SK-N-SH (cell line): ENCODE measurements around the gene VSTM2A. TPM values are rescaled to one million over a fixed set of nuclear protein-coding genes. Genes with fewer than 3 reads are reported as not detected.
"Not testable (repeated sequence)": the region's sequence is repeated elsewhere in the genome, so short reads cannot be mapped to it uniquely, and the experiment has no call there.

ENCODE experiments used
- CTCF ChIA-PET: fragments of 300-600, 350-600 bp; formaldehyde crosslinking; extraction: SDS; loops from one replicate; lab custom pipeline; 2021; lab: Yijun Ruan, JAX
- POLR2A ChIA-PET: fragments of 350-600 bp; sonication (Branson Sonifier 250); formaldehyde crosslinking; extraction: SDS; loops from one replicate; lab custom pipeline; 2020; ENCODE audit warnings: antibody characterized with exemption, inconsistent platforms; lab: Yijun Ruan, JAX
- DNase-seq: peaks from one replicate; pipeline ENCODE4 v3.0.0; 2012
- H2AFZ ChIP-seq: fragments of 200-600 bp; sonication (generic); 2 replicates; pipeline ENCODE4 v1.8.1; 2016; ENCODE audit warnings: antibody characterized with exemption, mild to moderate bottlenecking, low read depth
- H3F3A ChIP-seq: fragments of 200-600 bp; sonication (generic); replicated peaks from 2 replicates; pipeline ENCODE3; 2016; ENCODE audit warnings: antibody characterized with exemption, mild to moderate bottlenecking; ENCODE audit not compliant: insufficient read depth
- H3K27ac ChIP-seq, 2 experiments: fragments of 200-500 bp in 1 of 2; fragments of 200-600 bp in 1 of 2; sonication (Bioruptor generic) in 1 of 2; sonication (generic), shearing (Covaris generic) in 1 of 2; 2 replicates each; pipeline versions ENCODE4 v1.5.1 to v1.6.1; 2014 to 2016; ENCODE audit warnings: low read depth in 2 of 2, inconsistent platforms in 1 of 2, low read length in 1 of 2, mild to moderate bottlenecking in 1 of 2, mixed read lengths in 1 of 2
- H3K27me3 ChIP-seq: fragments of 200-600 bp; sonication (generic), shearing (Covaris generic); 2 replicates; pipeline ENCODE4 v1.6.1; 2016; ENCODE audit warnings: mixed run types; ENCODE audit not compliant: insufficient read depth
- H3K36me3 ChIP-seq, 2 experiments: fragments of 200-500 bp in 1 of 2; fragments of 200-600 bp in 1 of 2; sonication (Bioruptor generic) in 1 of 2; sonication (generic) in 1 of 2; replicated peaks in 1 of 2; 2 replicates each; pipeline versions ENCODE3 to v1.5.1; 2014 to 2016; ENCODE audit warnings: low read length in 1 of 2, mild to moderate bottlenecking in 1 of 2; ENCODE audit not compliant: insufficient read depth in 2 of 2, control insufficient read depth in 1 of 2
- H3K4me1 ChIP-seq, 2 experiments: fragments of 200-500 bp in 1 of 2; fragments of 200-600 bp in 1 of 2; sonication (Bioruptor generic) in 1 of 2; sonication (generic), shearing (Covaris generic) in 1 of 2; 2 replicates each; pipeline versions ENCODE4 v1.5.1 to v1.6.1; 2014 to 2016; ENCODE audit warnings: low read depth in 1 of 2, low read length in 1 of 2, mixed run types in 1 of 2; ENCODE audit not compliant: insufficient read depth in 2 of 2, control insufficient read depth in 1 of 2
- H3K4me2 ChIP-seq: fragments of 200-600 bp; sonication (generic), shearing (Covaris generic); 2 replicates; pipeline ENCODE4 v1.6.1; 2017; ENCODE audit warnings: mixed run types
- H3K4me3 ChIP-seq, 2 experiments: fragments of 200-500 bp in 1 of 2; fragments of 200-600 bp in 1 of 2; sonication (Bioruptor generic) in 1 of 2; sonication (generic), shearing (Covaris generic) in 1 of 2; 2 replicates each; pipeline versions ENCODE4 v1.5.1 to v1.8.1; 2014 to 2016; ENCODE audit warnings: low read depth in 2 of 2, inconsistent platforms in 1 of 2, low read length in 1 of 2, mild to moderate bottlenecking in 1 of 2, mixed read lengths in 1 of 2, moderate library complexity in 1 of 2
- H3K79me2 ChIP-seq: fragments of 200-600 bp; sonication (generic); 2 replicates; pipeline ENCODE4 v1.8.1; 2017; ENCODE audit warnings: mild to moderate bottlenecking; ENCODE audit not compliant: insufficient read depth
- H3K9ac ChIP-seq: fragments of 200-600 bp; sonication (generic); 2 replicates; pipeline ENCODE4 v1.6.1; 2017; ENCODE audit warnings: mixed run types
- H3K9me2 ChIP-seq: fragments of 200-600 bp; sonication (generic); 2 replicates; pipeline ENCODE4 v1.6.1; 2017; ENCODE audit warnings: mixed run types
- H3K9me3 ChIP-seq: fragments of 200-600 bp; sonication (generic); 2 replicates; pipeline ENCODE4 v1.6.1; 2017; ENCODE audit warnings: mixed run types, mild to moderate bottlenecking, moderate library complexity
- H4K20me1 ChIP-seq: fragments of 200-600 bp; sonication (generic); 2 replicates; pipeline ENCODE4 v1.6.1; 2017; ENCODE audit warnings: mild to moderate bottlenecking, mixed run types; ENCODE audit not compliant: insufficient read depth
- CHD2 ChIP-seq: fragments of 150-350 bp; IDR thresholded peaks from 2 replicates; pipeline ENCODE4 v1.6.1; 2018; ENCODE audit warnings: low read length; ENCODE audit not compliant: partially characterized antibody
- FOXJ3 ChIP-seq: sonication (generic); formaldehyde crosslinking; IDR thresholded peaks from 2 replicates; pipeline ENCODE4 v1.5.1; 2020; ENCODE audit warnings: mild to moderate bottlenecking, missing genetic modification reagents
- GABPA ChIP-seq: IDR thresholded peaks from 2 replicates; pipeline ENCODE4 v1.4.0; 2012; ENCODE audit warnings: low read depth, mild to moderate bottlenecking
- GATA2 ChIP-seq: sonication (generic); formaldehyde crosslinking; IDR thresholded peaks from 2 replicates; pipeline ENCODE4 v1.5.0; 2020; ENCODE audit warnings: mild to moderate bottlenecking, missing genetic modification reagents
- JUND ChIP-seq: IDR thresholded peaks from 2 replicates; pipeline ENCODE4 v1.4.0; 2012
- MXI1 ChIP-seq: IDR thresholded peaks from 2 replicates; pipeline ENCODE4 v1.6.1; 2012; ENCODE audit warnings: mild to moderate bottlenecking, low read depth, low read length, improper control_type of control experiment
- NRF1 ChIP-seq: IDR thresholded peaks from 2 replicates; pipeline ENCODE4 v1.6.1; 2012; ENCODE audit warnings: low read depth, mild to moderate bottlenecking, low read length
- PBX3 ChIP-seq: IDR thresholded peaks from 2 replicates; pipeline ENCODE4; 2012
- RAD21 ChIP-seq: IDR thresholded peaks from 2 replicates; pipeline ENCODE4 v1.6.1; 2012; ENCODE audit warnings: mild to moderate bottlenecking, low read length
- RCOR1 ChIP-seq: fragments of 150-350 bp; IDR thresholded peaks from 2 replicates; pipeline ENCODE4 v1.6.1; 2017; ENCODE audit warnings: antibody characterized with exemption, low read length
- REST ChIP-seq: IDR thresholded peaks from 2 replicates; pipeline ENCODE4 v1.6.1; 2012; ENCODE audit warnings: mild to moderate bottlenecking, low read depth, low read length, moderate library complexity
- RFX5 ChIP-seq: IDR thresholded peaks from 2 replicates; pipeline ENCODE4 v1.6.1; 2012; ENCODE audit warnings: mild to moderate bottlenecking, improper control_type of control experiment, low read length
- RXRA ChIP-seq: IDR thresholded peaks from 2 replicates; pipeline ENCODE4 v1.4.0; 2012; ENCODE audit warnings: low read depth, mild to moderate bottlenecking, borderline replicate concordance
- TAF1 ChIP-seq: IDR thresholded peaks from 2 replicates; pipeline ENCODE4 v1.6.1; 2012; ENCODE audit warnings: low read depth, mild to moderate bottlenecking, low read length, moderate library complexity, borderline replicate concordance
- TEAD4 ChIP-seq: IDR thresholded peaks from 2 replicates; pipeline ENCODE4 v1.4.0; 2012; ENCODE audit warnings: mild to moderate bottlenecking, borderline replicate concordance; ENCODE audit not compliant: insufficient read depth
- USF2 ChIP-seq: fragments of 150-350 bp; IDR thresholded peaks from 2 replicates; pipeline ENCODE4 v1.6.1; 2017; ENCODE audit warnings: antibody characterized with exemption, low read length, low read depth, borderline replicate concordance
- YY1 ChIP-seq: IDR thresholded peaks from 2 replicates; pipeline ENCODE4 v1.4.0; 2012; ENCODE audit warnings: low read depth, mild to moderate bottlenecking
- ZBTB33 ChIP-seq: IDR thresholded peaks from 2 replicates; pipeline ENCODE4 v1.4.0; 2012; ENCODE audit warnings: low read depth, borderline replicate concordance
- WGBS: methylation state at CpG from one replicate; pipeline ENCODE4 v1.1.6; 2017; ENCODE audit warnings: low lambda C conversion rate; 5-methylcytosine and 5-hydroxymethylcytosine counted together
- polyA plus RNA-seq, 3 experiments: library from polyadenylated mRNA; depleted of rRNA; stranded (reverse); fragments of >200 nt; gene quantifications; 2 replicates each; pipeline ENCODE4 v1.2.3, GENCODE V29; 2012

The VSTM2A gene
- polyA plus RNA-seq (2012; rRNA removed), result not detected in 2 replicates
- polyA plus RNA-seq (2012; cell fraction: cytosol; rRNA removed), result 0.01 and 0.03 TPM in 2 replicates
- polyA plus RNA-seq (2012; cell fraction: nucleus; rRNA removed), result not detected in 2 replicates

GRCh38 chr7:54541669-54542625 is at the start of gene VSTM2A:
TSS of gene VSTM2A (plus strand) at chr7:54542375. CDS start at chr7:54542731, 356 bp downstream.
- no peaks in the 10 kb centered on the region for H3K36me3 ChIP-seq
- H3K9me3 ChIP-seq, result no peaks in the 10 kb centered on the region
- H4K20me1 ChIP-seq, result no peaks in the 10 kb centered on the region
- TF ChIP-seq TAF1 (no peak), USF2 (no peak), RCOR1 (no peak), RXRA (no peak), NRF1 (no peak), YY1 (no peak), TEAD4 (no peak), PBX3 (no peak), GABPA (no peak), RFX5 (no peak), FOXJ3 (0 out of 2 replicates have a peak, but pooled peaks have one; percentile 38), CHD2 (no peak), REST (peak; percentile 93), GATA2 (CRISPR knock-in tag) (no peak), RAD21 (peak; percentile 2; the same call in 1 of the 2 replicates), MXI1 (no peak), ZBTB33 (no peak), JUND (no peak)
- peaks cover 0 to 35% of the 10 kb centered on the region in 2 experiments; a peak in 2 of 4 replicates for H3K4me1 ChIP-seq
- peak; percentile 87 for DNase-seq
- POLR2A ChIA-PET, result interaction anchor here (1.2 kb wide), 1 partner anchor 12 kb away, joined by 3 read pairs; no protein-coding TSS in a partner anchor
- peak within 1 kb of the TSS; percentile 43 to 46 for H3K4me3 ChIP-seq
- WGBS, result 2% methylated on average over 54 of the region's 64 CpGs
- H3F3A ChIP-seq, result no peaks in the 10 kb centered on the region
- H3K9me2 ChIP-seq, result no peaks in the 10 kb centered on the region
- peak within 1 kb of the TSS; percentile 70 for H3K4me2 ChIP-seq
- H2AFZ ChIP-seq, result no peak within 1 kb of the TSS
- CTCF ChIA-PET, result interaction anchor here (1.1 to 1.4 kb wide), 2 partner anchors 16 to 734 kb away, joined by 3 to 5 read pairs; no protein-coding TSS in a partner anchor
- no peak within 1 kb of the TSS for H3K9ac ChIP-seq
- peaks cover 42% of the 10 kb centered on the region for H3K27me3 ChIP-seq
- H3K27ac ChIP-seq, result peak within 1 kb of the TSS in 1 of 2 experiments; percentile 58; a peak in 2 of 4 replicates
- no peaks in the 10 kb centered on the region for H3K79me2 ChIP-seq

GRCh38 chr7:54504531-54504930 is 37.6 kb upstream of the VSTM2A start:
- H3K36me3 ChIP-seq, CTCF ChIA-PET, H3K27me3 ChIP-seq, H3K4me2 ChIP-seq, H2AFZ ChIP-seq, DNase-seq, H3K4me3 ChIP-seq, POLR2A ChIA-PET, H4K20me1 ChIP-seq, H3K27ac ChIP-seq, H3K4me1 ChIP-seq, H3K79me2 ChIP-seq, H3F3A ChIP-seq, H3K9ac ChIP-seq: not testable (repeated sequence)
- H3K9me2 ChIP-seq, result peaks cover 10% of the 10 kb centered on the region; the same call in 1 of the 2 replicates
- 37% methylated on average over 12 of the region's 12 CpGs for WGBS
- peaks cover 13% of the 10 kb centered on the region; the same call in 1 of the 2 replicates for H3K9me3 ChIP-seq
